Inflammatory macrophage (primary cell): Measurements from ENCODE around the gene BCAS1.

ENCODE experiments used
- DNase-seq, 2 donors: peaks; one replicate each; pipeline ENCODE4 v3.0.0-alpha.2; 2020 to 2022

Gene BCAS1

GRCh38 chr20:54102543-54102942 is 32.1 kb upstream of the BCAS1 start:
- DNase-seq: no peak

- no peak for DNase-seq
Measured at GRCh38 chr20:54100563-54100962, 30.2 kb upstream of the BCAS1 start.

GRCh38 chr20:54099894-54100293 is 29.5 kb upstream of the BCAS1 start:
- no peak for DNase-seq

GRCh38 chr20:54098047-54098446 is 27.7 kb upstream of the BCAS1 start:
- no peak for DNase-seq

- no peak for DNase-seq
Measured at GRCh38 chr20:54097236-54097529, 26.8 kb upstream of the BCAS1 start.

- no peak for DNase-seq
Measured at GRCh38 chr20:54095824-54096223, 25.4 kb upstream of the BCAS1 start.

- DNase-seq: no peak
Measured at GRCh38 chr20:54094268-54094580, 23.8 kb upstream of the BCAS1 start.

- DNase-seq: no peak
Measured at GRCh38 chr20:54093423-54094267, 23.3 kb upstream of the BCAS1 start.

GRCh38 chr20:54092021-54092420 is 21.6 kb upstream of the BCAS1 start:
- no peak for DNase-seq

- no peak for DNase-seq
Measured at GRCh38 chr20:54091120-54091480, 20.7 kb upstream of the BCAS1 start.

GRCh38 chr20:54090230-54091119 is 20.1 kb upstream of the BCAS1 start:
- DNase-seq: peak in 1 of 2 donors; percentile 42

GRCh38 chr20:54088430-54088829 is 18.0 kb upstream of the BCAS1 start:
- no peak for DNase-seq

- DNase-seq: no peak
Measured at GRCh38 chr20:54086507-54087039, 16.2 kb upstream of the BCAS1 start.

GRCh38 chr20:54085910-54086309 is 15.5 kb upstream of the BCAS1 start:
- no peak for DNase-seq

- DNase-seq: no peak
Measured at GRCh38 chr20:54085425-54085824, 15.0 kb upstream of the BCAS1 start.

GRCh38 chr20:54084727-54085388 is 14.5 kb upstream of the BCAS1 start:
- no peak for DNase-seq

- DNase-seq: no peak
Measured at GRCh38 chr20:54084193-54084592, 13.8 kb upstream of the BCAS1 start.

- DNase-seq: peak in 1 of 2 donors; percentile 28
Measured at GRCh38 chr20:54083459-54083858, 13.1 kb upstream of the BCAS1 start.

GRCh38 chr20:54082100-54082499 is 11.7 kb upstream of the BCAS1 start:
- no peak for DNase-seq

GRCh38 chr20:54079652-54080051 is 9.3 kb upstream of the BCAS1 start:
- no peak for DNase-seq

GRCh38 chr20:54078296-54078984 is 8.0 kb upstream of the BCAS1 start:
- no peak for DNase-seq

GRCh38 chr20:54076259-54076658 is 5.9 kb upstream of the BCAS1 start:
- DNase-seq: no peak

- DNase-seq: no peak
Measured at GRCh38 chr20:54075322-54075721, 4.9 kb upstream of the BCAS1 start.
